Panc1 (cell line): ENCODE measurements around the gene SLC7A7. TPM values are rescaled to one million over a fixed set of nuclear protein-coding genes. Genes with fewer than 3 reads are reported as not detected.

Source experiments
- ATAC-seq: fragments of 200-7000 bp; cut with Tn5 transposase; 2 replicates; pipeline ENCODE4 v1.9.1; 2020; ENCODE audit warnings: mild to moderate bottlenecking, moderate library complexity
- BruUV-seq: library from RNA; stranded (reverse); fragments of 400-500 nt; replicated peaks from 2 replicates; lab custom pipeline; 2021; lab: Mats Ljungman, UMichigan
- CTCF ChIA-PET: fragments of 300-600 bp; sonication (Branson Sonifier 250); formaldehyde crosslinking; loops from one replicate; lab custom pipeline; 2022; ENCODE audit warnings: antibody characterized with exemption; lab: Charles Lee
- POLR2A ChIA-PET: fragments of 300-600 bp; sonication (Branson Sonifier 250); formaldehyde crosslinking; loops from one replicate; lab custom pipeline; 2022; ENCODE audit warnings: antibody characterized with exemption; lab: Charles Lee
- DNase-seq: peaks from one replicate; pipeline ENCODE4 v3.0.0-alpha.2; 2010; ENCODE audit warnings: low read depth, low spot score
- H3K27ac ChIP-seq: 2 replicates; pipeline ENCODE4 v1.5.1; 2011; ENCODE audit warnings: mild to moderate bottlenecking, low read length, inconsistent platforms
- H3K27me3 ChIP-seq: fragments of 200-500 bp; sonication (Bioruptor generic); 2 replicates; pipeline ENCODE4 v1.6.0; 2014; ENCODE audit warnings: low read length, inconsistent platforms; ENCODE audit not compliant: control insufficient read depth, insufficient read depth
- H3K36me3 ChIP-seq: fragments of 200-500 bp; sonication (Bioruptor generic); 2 replicates; pipeline ENCODE4 v1.5.1; 2014; ENCODE audit warnings: inconsistent platforms, mild to moderate bottlenecking, low read length, moderate library complexity; ENCODE audit not compliant: control insufficient read depth, insufficient read depth
- H3K4me1 ChIP-seq: 2 replicates; pipeline ENCODE4 v1.5.1; 2011; ENCODE audit warnings: inconsistent platforms, mild to moderate bottlenecking, low read length, moderate library complexity; ENCODE audit not compliant: control insufficient read depth, insufficient read depth
- H3K4me3 ChIP-seq, 2 experiments: 2 replicates each; pipeline ENCODE4 v1.5.1; 2011 to 2012; ENCODE audit warnings: low read depth in 2 of 2, low read length in 2 of 2, mild to moderate bottlenecking in 2 of 2, inconsistent platforms in 1 of 2, moderate library complexity in 1 of 2
- H3K9me3 ChIP-seq: fragments of 200-500 bp; sonication (Bioruptor generic); 2 replicates; pipeline ENCODE4 v1.5.1; 2014; ENCODE audit warnings: low read depth, mild to moderate bottlenecking, inconsistent platforms, low read length, moderate library complexity; ENCODE audit not compliant: control insufficient read depth, insufficient read depth
- CTCF ChIP-seq: fragments of 450-650 bp; IDR thresholded peaks from 2 replicates; pipeline ENCODE4 v1.5.1; 2017; ENCODE audit warnings: mild to moderate bottlenecking
- POLR2AphosphoS5 ChIP-seq: IDR thresholded peaks from 2 replicates; pipeline ENCODE4 v1.6.1; 2012; ENCODE audit warnings: mild to moderate bottlenecking, low read depth, low read length, moderate library complexity
- REST ChIP-seq, 2 experiments: IDR thresholded peaks; 2 replicates each; pipeline ENCODE4 v1.6.1; 2011 to 2012; ENCODE audit warnings: low read depth in 2 of 2, control low read depth in 1 of 2, low read length in 1 of 2, mild to moderate bottlenecking in 1 of 2, moderate library complexity in 1 of 2; ENCODE audit not compliant: insufficient read depth in 1 of 2
- SIN3A ChIP-seq: IDR thresholded peaks from 2 replicates; pipeline ENCODE4 v1.6.1; 2012; ENCODE audit warnings: low read depth, mild to moderate bottlenecking, low read length, moderate library complexity, borderline replicate concordance; ENCODE audit not compliant: insufficient read depth
- TCF7L2 ChIP-seq: IDR thresholded peaks from 2 replicates; pipeline ENCODE4 v1.6.1; 2011; ENCODE audit warnings: mild to moderate bottlenecking, low read depth, low read length, inconsistent platforms
- in situ Hi-C: cut with HindIII; loops from 2 replicates; pipeline ENCODE4 v1.10.0; 2016; ENCODE audit warnings: low sequenced_read_pairs, low pct_unique_long_range_greater_than_20kb
- intact Hi-C: fragments of 100-400 bp; cut with micrococcal nuclease; formaldehyde crosslinking; loops from one replicate; pipeline ENCODE4 v1.10.0; 2022; ENCODE audit not compliant: unreplicated experiment
- total RNA-seq: library from RNA; stranded (reverse); gene quantifications from one replicate; pipeline ENCODE4 v1.2.1, GENCODE V29; 2021; ENCODE audit not compliant: unreplicated experiment

Gene SLC7A7
- total RNA-seq, 1 experiment from 2014 or later: 0.85 TPM

DNA sequence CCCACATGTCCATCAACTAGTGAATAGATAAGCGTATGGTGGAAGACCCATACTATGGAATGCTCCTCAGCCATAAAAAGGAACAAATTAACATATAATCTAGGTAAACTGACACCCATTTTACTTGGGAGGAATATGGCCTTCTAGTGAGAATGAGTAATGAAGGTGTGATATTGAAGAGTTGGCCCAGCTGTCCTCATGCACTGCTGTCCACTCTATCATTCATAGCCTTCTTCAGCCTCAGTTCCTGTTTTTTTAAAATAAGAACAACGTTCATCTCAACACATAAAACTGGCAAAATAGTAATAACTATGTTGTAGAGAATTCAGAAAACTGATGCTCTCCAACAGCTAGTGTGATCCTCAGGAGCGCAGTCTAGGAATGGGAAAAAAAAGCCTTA is 75.2 kb downstream of the SLC7A7 start:
- DNase-seq: no peak
- TF ChIP-seq POLR2AphosphoS5 (no peak), REST (IDR thresholded peaks at IDR 0.05; ENCODE audit: insufficient read depth in 1 of 2, low read depth in 2 of 2, low read length in 1 of 2) (no peak), CTCF (no peak), SIN3A (no peak), TCF7L2 (no peak)
- BruUV-seq: no TSS peak
- ChIA-PET CTCF (no interaction called here), POLR2A (no interaction called here)
- intact Hi-C loops (no loop called here), in situ Hi-C loops (no loop called here)
- no peak overlapping the region for H3K4me3 ChIP-seq
- H3K36me3 ChIP-seq: no peaks in the 10 kb centered on the region
- no peak for ATAC-seq
- no peaks in the 10 kb centered on the region for H3K4me1 ChIP-seq
- H3K27me3 ChIP-seq: no peaks in the 10 kb centered on the region
- no peaks in the 10 kb centered on the region for H3K9me3 ChIP-seq
- no peak overlapping the region for H3K27ac ChIP-seq

DNA sequence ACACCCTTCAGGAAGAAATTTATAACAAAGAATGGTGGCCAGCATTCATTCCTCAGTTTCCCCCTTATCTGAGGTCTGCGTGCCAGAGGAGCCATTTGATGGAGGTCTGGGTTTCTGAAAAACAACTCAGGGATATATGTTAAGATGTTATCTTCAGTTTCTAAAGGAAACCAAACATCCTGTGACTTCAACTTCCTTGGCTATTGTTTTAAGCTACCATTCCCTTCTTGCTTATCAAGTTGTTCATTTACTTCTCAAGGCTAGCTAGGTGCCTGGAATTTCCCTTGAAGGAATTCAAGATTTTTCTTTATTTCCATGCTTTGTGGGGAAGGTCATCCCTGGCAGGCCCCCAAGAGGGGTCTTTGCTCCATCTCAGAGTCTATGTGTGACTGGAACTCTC is 75.8 kb downstream of the SLC7A7 start:
- no TSS peak for BruUV-seq
- DNase-seq (no peak), ATAC-seq (no peak)
- ChIA-PET POLR2A (no interaction called here), CTCF (no interaction called here)
- in situ Hi-C loops (no loop called here), intact Hi-C loops (no loop called here)
- H3K36me3 ChIP-seq: no peaks in the 10 kb centered on the region
- H3K27me3 ChIP-seq: no peaks in the 10 kb centered on the region
- H3K27ac ChIP-seq: no peak overlapping the region
- TF ChIP-seq TCF7L2 (no peak), CTCF (no peak), REST (IDR thresholded peaks at IDR 0.05; ENCODE audit: insufficient read depth in 1 of 2, low read depth in 2 of 2, low read length in 1 of 2) (no peak)
- H3K4me1 ChIP-seq: no peaks in the 10 kb centered on the region
- no peaks in the 10 kb centered on the region for H3K9me3 ChIP-seq
- H3K4me3 ChIP-seq: no peak overlapping the region
